Mesendoderm (in vitro differentiated cells): Measurements from ENCODE around the gene HMX2.

Source experiments
- DNase-seq: peaks from one replicate; pipeline ENCODE4 v3.0.0; 2013
- H2AK5ac ChIP-seq: 2 replicates; pipeline ENCODE4 v1.6.1; 2013; ENCODE audit warnings: low read length, inconsistent platforms
- H2BK120ac ChIP-seq: 2 replicates; pipeline ENCODE4 v1.6.1; 2013; ENCODE audit warnings: low read depth, mild to moderate bottlenecking, low read length, moderate library complexity, mixed read lengths
- H2BK15ac ChIP-seq: replicated peaks from 2 replicates; pipeline ENCODE4 v1.6.1; 2013; ENCODE audit warnings: low read depth, mild to moderate bottlenecking, moderate library complexity
- H2BK5ac ChIP-seq: 2 replicates; pipeline ENCODE4 v1.6.1; 2013; ENCODE audit warnings: low read length, inconsistent platforms
- H3K18ac ChIP-seq: 2 replicates; pipeline ENCODE4 v1.6.1; 2013; ENCODE audit warnings: mild to moderate bottlenecking, low read length, mixed read lengths
- H3K23ac ChIP-seq: one replicate; pipeline ENCODE4 v1.6.1; 2013; ENCODE audit warnings: low read length
- H3K27ac ChIP-seq: 2 replicates; pipeline ENCODE4 v1.5.1; 2013; ENCODE audit warnings: low read depth, mild to moderate bottlenecking, inconsistent platforms, low read length, moderate library complexity
- H3K27me3 ChIP-seq: 2 replicates; pipeline ENCODE4 v1.6.1; 2013; ENCODE audit warnings: low read length, control low read depth, mild to moderate bottlenecking, inconsistent platforms; ENCODE audit not compliant: insufficient read depth, poor library complexity
- H3K36me3 ChIP-seq: 2 replicates; pipeline ENCODE4 v1.6.1; 2013; ENCODE audit warnings: low read length, inconsistent platforms; ENCODE audit not compliant: control insufficient read depth, insufficient read depth
- H3K4ac ChIP-seq: one replicate; pipeline ENCODE4 v1.6.1; 2013; ENCODE audit warnings: low read depth, mild to moderate bottlenecking, low read length, moderate library complexity
- H3K4me1 ChIP-seq: 2 replicates; pipeline ENCODE4 v1.6.1; 2013; ENCODE audit warnings: low read depth, low read length, inconsistent platforms; ENCODE audit not compliant: control insufficient read depth
- H3K4me2 ChIP-seq: 2 replicates; pipeline ENCODE4 v1.6.1; 2013; ENCODE audit warnings: low read length
- H3K4me3 ChIP-seq: 2 replicates; pipeline ENCODE4 v1.5.1; 2013; ENCODE audit warnings: mild to moderate bottlenecking, low read length
- H3K56ac ChIP-seq: one replicate; pipeline ENCODE4 v1.6.1; 2013; ENCODE audit warnings: low read length
- H3K79me1 ChIP-seq: 2 replicates; pipeline ENCODE4 v1.6.1; 2013; ENCODE audit warnings: low read length, inconsistent platforms
- H3K79me2 ChIP-seq: 2 replicates; pipeline ENCODE4 v1.6.1; 2013; ENCODE audit warnings: mild to moderate bottlenecking, low read length; ENCODE audit not compliant: control insufficient read depth, insufficient read depth
- H3K9ac ChIP-seq: 2 replicates; pipeline ENCODE4 v1.6.1; 2013; ENCODE audit warnings: low read length, inconsistent platforms
- H4K5ac ChIP-seq: one replicate; pipeline ENCODE4 v1.6.1; 2013; ENCODE audit warnings: low read length
- H4K8ac ChIP-seq: one replicate; pipeline ENCODE4 v1.6.1; 2013; ENCODE audit warnings: low read depth, mild to moderate bottlenecking, control low read depth, low read length, moderate library complexity
- WGBS: extraction: QIAGEN DNeasy Blood & Tissue Kit; methylation state at CpG from one replicate; pipeline ENCODE4 v1.1.7; 2013; ENCODE audit warnings: low lambda C conversion rate, missing lambda C conversion rate; ENCODE audit not compliant: insufficient coverage; ENCODE audit errors: extremely low coverage; 5-methylcytosine and 5-hydroxymethylcytosine counted together

Gene HMX2

GRCh38 chr10:123153486-123154091 is 5.7 kb downstream of the HMX2 start:
- H3K79me2 ChIP-seq, result peaks cover 32% of the 10 kb centered on the region
- peak overlapping the region; percentile 26 for H3K56ac ChIP-seq
- peak overlapping the region; percentile 65 for H4K5ac ChIP-seq
- H2BK120ac ChIP-seq, result no peak overlapping the region
- H3K23ac ChIP-seq, result no peak overlapping the region
- H4K8ac ChIP-seq, result no peak overlapping the region
- no peak overlapping the region for H3K18ac ChIP-seq
- H3K4me1 ChIP-seq, result no peaks in the 10 kb centered on the region
- H3K4me3 ChIP-seq, result no peak overlapping the region
- no CpG with 5 or more reads among the region's 9 CpGs for WGBS
- peaks cover 7% of the 10 kb centered on the region for H3K36me3 ChIP-seq
- no peak overlapping the region for H3K4me2 ChIP-seq
- no peak for DNase-seq
- peaks cover 27% of the 10 kb centered on the region for H3K27me3 ChIP-seq
- no peak overlapping the region for H2BK5ac ChIP-seq
- H3K27ac ChIP-seq, result no peak overlapping the region
- no peak overlapping the region for H2BK15ac ChIP-seq
- no peak overlapping the region for H3K4ac ChIP-seq
- no peak overlapping the region for H3K9ac ChIP-seq
- H3K79me1 ChIP-seq, result peaks cover 5% of the 10 kb centered on the region
- H2AK5ac ChIP-seq, result no peak overlapping the region

DNA sequence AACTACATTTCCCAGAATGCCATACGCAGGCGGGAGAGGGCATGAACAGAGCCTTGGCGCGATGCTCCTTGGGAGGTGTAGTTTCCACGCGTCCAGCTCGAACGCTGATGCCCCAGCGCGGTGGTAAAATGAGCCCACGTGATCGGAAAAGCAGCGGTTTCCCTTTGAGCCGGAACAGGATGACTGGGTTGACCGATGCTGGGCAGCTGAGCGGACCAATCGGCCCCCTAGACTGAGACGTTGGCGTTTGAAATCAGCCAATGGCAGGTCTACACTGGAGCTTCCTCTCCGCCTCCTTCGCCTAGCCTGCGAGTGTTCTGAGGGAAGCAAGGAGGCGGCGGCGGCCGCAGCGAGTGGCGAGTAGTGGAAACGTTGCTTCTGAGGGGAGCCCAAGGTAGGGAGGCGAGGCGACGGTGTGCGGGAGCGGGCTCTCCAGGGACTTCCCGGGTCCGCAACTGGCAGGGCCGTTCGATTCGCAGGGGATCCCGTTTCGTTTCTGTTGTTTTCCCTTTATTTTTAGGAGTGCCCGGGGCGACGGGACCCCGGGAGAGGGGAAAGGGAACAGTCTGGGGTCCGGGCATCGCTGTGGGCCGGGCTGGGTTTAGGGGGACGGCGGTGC is 6.3 kb downstream of the HMX2 start, which contains the start of gene BUB3:
BUB3 (plus strand) TSS at position 311 of the 619 bp plus-strand sequence. CDS start 516 bp downstream, outside the sequence.
- no peak within 1 kb of the TSS for H3K23ac ChIP-seq

GRCh38 chr10:123154711-123155505 is 7.0 kb downstream of the HMX2 start:
- Histone ChIP-seq H2BK5ac (no peak overlapping the region), H4K5ac (no peak overlapping the region), H3K4ac (no peak overlapping the region), H3K4me2 (peak overlapping the region; percentile 69), H4K8ac (no peak overlapping the region), H3K36me3 (peaks cover 7% of the 10 kb centered on the region), H2BK15ac (no peak overlapping the region), H3K4me3 (peak overlapping the region; percentile 84), H3K4me1 (no peaks in the 10 kb centered on the region), H3K9ac (peak overlapping the region; percentile 91), H3K18ac (peak overlapping the region; percentile 83), H3K23ac (no peak overlapping the region), H2BK120ac (no peak overlapping the region), H2AK5ac (no peak overlapping the region), H3K79me1 (peaks cover 5% of the 10 kb centered on the region), H3K27ac (no peak overlapping the region), H3K27me3 (peaks cover 15% of the 10 kb centered on the region), H3K79me2 (peaks cover 34% of the 10 kb centered on the region), H3K56ac (peak overlapping the region; percentile 95)
- peak; percentile 74 for DNase-seq
- no CpG with 5 or more reads among the region's 49 CpGs for WGBS

More for the DNA sequence above, 6.3 kb downstream of the HMX2 start, which contains the start of gene BUB3:
- Histone ChIP-seq H3K4me1 (no peaks in the 10 kb centered on the region), H3K36me3 (peaks cover 7% of the 10 kb centered on the region), H2BK5ac (peak within 1 kb of the TSS; percentile 64), H4K5ac (peak within 1 kb of the TSS; percentile 65), H3K79me1 (peaks cover 5% of the 10 kb centered on the region), H3K27me3 (peaks cover 21% of the 10 kb centered on the region), H2BK120ac (peak within 1 kb of the TSS; percentile 39), H3K79me2 (peaks cover 34% of the 10 kb centered on the region), H3K4ac (no peak within 1 kb of the TSS), H2BK15ac (no peak within 1 kb of the TSS), H2AK5ac (no peak within 1 kb of the TSS), H3K4me3 (peak within 1 kb of the TSS; percentile 84), H3K27ac (peak within 1 kb of the TSS; percentile 18), H3K4me2 (peak within 1 kb of the TSS; percentile 69), H3K18ac (peak within 1 kb of the TSS; percentile 83), H3K9ac (peak within 1 kb of the TSS; percentile 91), H3K56ac (peak within 1 kb of the TSS; percentile 95), H4K8ac (no peak within 1 kb of the TSS)
- peak; percentile 100 for DNase-seq
- WGBS, result no CpG with 5 or more reads among the region's 50 CpGs

- H3K4me2 ChIP-seq, result peak overlapping the region; percentile 13
- H3K4me1 ChIP-seq, result no peaks in the 10 kb centered on the region
- H2BK5ac ChIP-seq, result no peak overlapping the region
- peaks cover 10% of the 10 kb centered on the region for H3K79me1 ChIP-seq
- H2BK15ac ChIP-seq, result no peak overlapping the region
- no peak overlapping the region for H3K9ac ChIP-seq
- H3K4ac ChIP-seq, result no peak overlapping the region
- H3K79me2 ChIP-seq, result peaks cover 37% of the 10 kb centered on the region
- no peak overlapping the region for H2BK120ac ChIP-seq
- H2AK5ac ChIP-seq, result no peak overlapping the region
- no peak overlapping the region for H4K5ac ChIP-seq
- peaks cover 4% of the 10 kb centered on the region for H3K27me3 ChIP-seq
- H4K8ac ChIP-seq, result no peak overlapping the region
- H3K23ac ChIP-seq, result no peak overlapping the region
- H3K18ac ChIP-seq, result no peak overlapping the region
- H3K4me3 ChIP-seq, result no peak overlapping the region
- DNase-seq, result no peak
- peaks cover 7% of the 10 kb centered on the region for H3K36me3 ChIP-seq
- no CpG with 5 or more reads among the region's 2 CpGs for WGBS
- H3K56ac ChIP-seq, result no peak overlapping the region
- H3K27ac ChIP-seq, result no peak overlapping the region
Measured at GRCh38 chr10:123156078-123156477, 8.1 kb downstream of the HMX2 start.

- H3K4me3 ChIP-seq, result no peak overlapping the region
- WGBS, result no CpG with 5 or more reads among the region's 3 CpGs
Measured at GRCh38 chr10:123157210-123157609, 9.3 kb downstream of the HMX2 start.

More at GRCh38 chr10:123157210-123157609, 9.3 kb downstream of the HMX2 start:
- H3K23ac ChIP-seq, result no peak overlapping the region
- no peaks in the 10 kb centered on the region for H3K4me1 ChIP-seq
- H2AK5ac ChIP-seq, result no peak overlapping the region
- H2BK120ac ChIP-seq, result no peak overlapping the region
- DNase-seq, result no peak
- no peak overlapping the region for H3K4ac ChIP-seq
- H3K79me2 ChIP-seq, result peaks cover 38% of the 10 kb centered on the region
- peaks cover 9% of the 10 kb centered on the region for H3K36me3 ChIP-seq
- no peak overlapping the region for H4K5ac ChIP-seq
- no peaks in the 10 kb centered on the region for H3K27me3 ChIP-seq
- no peak overlapping the region for H2BK5ac ChIP-seq
- H3K79me1 ChIP-seq, result peaks cover 10% of the 10 kb centered on the region
- H4K8ac ChIP-seq, result no peak overlapping the region
- H3K9ac ChIP-seq, result no peak overlapping the region
- no peak overlapping the region for H2BK15ac ChIP-seq
- no peak overlapping the region for H3K27ac ChIP-seq
- H3K4me2 ChIP-seq, result no peak overlapping the region
- H3K18ac ChIP-seq, result no peak overlapping the region
- no peak overlapping the region for H3K56ac ChIP-seq
